Left cardiac atrium (tissue), 4 donors: ENCODE results near the gene AVP. TPM values are rescaled to one million over a fixed set of nuclear protein-coding genes. Genes with fewer than 3 reads are reported as not detected.
A peak's percentile ranks its signal among the peaks of the same experiment; 100 is the strongest.
"Not testable (repeated sequence)": the region's sequence is repeated elsewhere in the genome, so short reads cannot be mapped to it uniquely, and the experiment has no call there.

Experiments
- ATAC-seq, 2 donors: fragments of 200-7000 bp; cut with Tn5 transposase; one replicate each; pipeline ENCODE4 v1.9.1; 2020; ENCODE audit warnings: mild to moderate bottlenecking in 2 of 2, moderate library complexity in 2 of 2
- DNase-seq: peaks from one replicate; pipeline ENCODE4 v3.0.0-alpha.2; 2020
- intact Hi-C, 2 donors: fragments of 100-400 bp; cut with DNase I; formaldehyde crosslinking; loops; one replicate each; pipeline versions ENCODE4 v1.14.1 to v1.15.1; 2022 to 2023
- long read RNA-seq: library from polyadenylated mRNA; unstranded; transcript quantifications from one replicate; pipeline ENCODE4 v2.0.0, GENCODE V29; 2021
- total RNA-seq, 2 donors: library from RNA; stranded (reverse); fragmentation: NEBNext Ultra II Directional; extraction: Animal tissue kit (Norgen Biotek cat#: 25700); gene quantifications; one replicate each; pipeline ENCODE4 v1.2.1, GENCODE V29; 2021
- donor health status: DM: no; HTN: yes; CAD: no.
- donor health status: DM: no; HTN: yes; CAD: no; lungs with severe emphysema.
- donor health status: DM: yes; HTN: yes; CAD: no.
- donor health status: Dilated cardiomyopathy.

AVP gene
- total RNA-seq, result not detected
- long read RNA-seq, result 0 reads

GRCh38 chr20:3084283-3084985 lies at the start of gene AVP:
TSS of gene AVP (minus strand) at chr20:3084724. CDS start at chr20:3084674, 50 bp downstream.
- intact Hi-C loops, result no loop called here
- no peak for ATAC-seq
- no peak for DNase-seq

GRCh38 chr20:3134151-3134550 lies 49.6 kb upstream of the AVP start:
- intact Hi-C loops, result no loop called here
- no peak for ATAC-seq
- DNase-seq, result no peak

GRCh38 chr20:3133155-3133554 lies 48.6 kb upstream of the AVP start:
- ATAC-seq (no peak), DNase-seq (no peak)
- intact Hi-C loops, result no loop called here

- intact Hi-C loops, result no loop called here
- ATAC-seq (no peak), DNase-seq (no peak)
These were observed 45.6 kb upstream of the AVP start for GRCh38 chr20:3130051-3130600.

GRCh38 chr20:3129094-3129493 lies 44.6 kb upstream of the AVP start:
- DNase-seq, result no peak
- intact Hi-C loops, result no loop called here
- peak in 1 of 2 donors; percentile 24 for ATAC-seq

- ATAC-seq, result no peak
- DNase-seq, result no peak
- intact Hi-C loops, result no loop called here
These were observed 43.9 kb upstream of the AVP start for GRCh38 chr20:3128275-3128984.

GRCh38 chr20:3126527-3126859 lies 42.0 kb upstream of the AVP start:
- DNase-seq, result no peak
- ATAC-seq, result no peak

GRCh38 chr20:3125776-3126526 lies 41.4 kb upstream of the AVP start:
- intact Hi-C loops, DNase-seq, ATAC-seq: not testable (repeated sequence)

More at GRCh38 chr20:3126527-3126859, 42.0 kb upstream of the AVP start:
- intact Hi-C loops, result no loop called here

GRCh38 chr20:3124773-3125560 lies 40.4 kb upstream of the AVP start:
- DNase-seq, ATAC-seq, intact Hi-C loops: not testable (repeated sequence)

GRCh38 chr20:3124163-3124562 lies 39.6 kb upstream of the AVP start:
- intact Hi-C loops, DNase-seq, ATAC-seq: not testable (repeated sequence)

GRCh38 chr20:3123542-3123941 lies 39.0 kb upstream of the AVP start:
- DNase-seq (no peak), ATAC-seq (no peak)
- intact Hi-C loops, result no loop called here

- DNase-seq (no peak), ATAC-seq (no peak)
- intact Hi-C loops, result no loop called here
These were observed 37.6 kb upstream of the AVP start for GRCh38 chr20:3121955-3122610.

- no peak for ATAC-seq
- no peak for DNase-seq
- intact Hi-C loops, result no loop called here
These were observed 36.9 kb upstream of the AVP start for GRCh38 chr20:3121271-3121911.

- intact Hi-C loops, result no loop called here
- DNase-seq, result no peak
- ATAC-seq, result no peak
These were observed 34.5 kb upstream of the AVP start for GRCh38 chr20:3119044-3119443.

- DNase-seq (peak; percentile 74), ATAC-seq (peak; percentile 81 to 85)
- intact Hi-C loops, result not testable (repeated sequence)
These were observed 33.4 kb upstream of the AVP start for GRCh38 chr20:3117839-3118379.

GRCh38 chr20:3116341-3116740 lies 31.8 kb upstream of the AVP start:
- intact Hi-C loops, result no loop called here
- DNase-seq, result no peak
- no peak for ATAC-seq

- intact Hi-C loops, result loop anchor here in 1 of 2 donors (2.0 kb wide), 1 partner anchor 59 kb away; no protein-coding TSS in a partner anchor
- ATAC-seq (peak; percentile 37 to 39), DNase-seq (peak; percentile 43)
These were observed 30.9 kb upstream of the AVP start for GRCh38 chr20:3115190-3116107.
